Neural cell (in vitro differentiated cells): Measurements from ENCODE around the gene TAS2R38. TPM values are rescaled to one million over a fixed set of nuclear protein-coding genes. Genes with fewer than 3 reads are reported as not detected.

Source experiments
- H2AFZ ChIP-seq: fragments of 200-600, 300-800 bp; sonication (generic), shearing (Covaris generic); 2 replicates; pipeline ENCODE4 v1.6.0; 2014; ENCODE audit warnings: low read depth, mild to moderate bottlenecking, antibody characterized with exemption, low read length, moderate library complexity
- H3F3A ChIP-seq: fragments of 200-600 bp; shearing (Covaris generic); 2 replicates; pipeline ENCODE4 v1.6.1; 2016; ENCODE audit warnings: mild to moderate bottlenecking, moderate library complexity, mixed read lengths, antibody characterized with exemption, low read length; ENCODE audit not compliant: insufficient read depth, poor library complexity, severe bottlenecking
- H3K27ac ChIP-seq: fragments of 200-600, 300-800 bp; sonication (generic), shearing (Covaris generic); 2 replicates; pipeline ENCODE4 v1.5.1; 2014; ENCODE audit warnings: mild to moderate bottlenecking, low read length, moderate library complexity
- H3K27me3 ChIP-seq: fragments of 300-800, 200-600 bp; sonication (generic), shearing (Covaris generic); 2 replicates; pipeline ENCODE4 v1.6.0; 2014; ENCODE audit warnings: mild to moderate bottlenecking, low read depth, low read length, moderate library complexity; ENCODE audit not compliant: insufficient read depth
- H3K36me3 ChIP-seq: fragments of 300-800, 200-600 bp; sonication (generic), shearing (Covaris generic); 2 replicates; pipeline ENCODE4 v1.5.1; 2014; ENCODE audit warnings: mild to moderate bottlenecking, antibody characterized with exemption, low read length, moderate library complexity; ENCODE audit not compliant: insufficient read depth
- H3K4me2 ChIP-seq: fragments of 300-800, 200-600 bp; sonication (generic), shearing (Covaris generic); 2 replicates; pipeline ENCODE4 v1.6.0; 2014; ENCODE audit warnings: mild to moderate bottlenecking, low read length
- H3K4me3 ChIP-seq: fragments of 300-800, 200-600 bp; sonication (generic), shearing (Covaris generic); 2 replicates; pipeline ENCODE4 v1.5.1; 2014; ENCODE audit warnings: mild to moderate bottlenecking, low read length, moderate library complexity
- H3K79me2 ChIP-seq: fragments of 200-600 bp; shearing (Covaris generic); replicated peaks from 2 replicates; pipeline ENCODE4 v1.6.0; 2014; ENCODE audit warnings: mild to moderate bottlenecking, low read length, moderate library complexity; ENCODE audit not compliant: insufficient read depth
- H3K9ac ChIP-seq: fragments of 300-800, 200-600 bp; sonication (generic), shearing (Covaris generic); 2 replicates; pipeline ENCODE4 v1.6.1; 2016; ENCODE audit warnings: mild to moderate bottlenecking, low read length, mixed read lengths
- H3K9me2 ChIP-seq: fragments of 200-600 bp; shearing (Covaris generic); 2 replicates; pipeline ENCODE4 v1.6.1; 2016; ENCODE audit warnings: mild to moderate bottlenecking, low read length, mixed read lengths; ENCODE audit not compliant: insufficient read depth
- H3K9me3 ChIP-seq: fragments of 200-600, 300-800 bp; sonication (generic), shearing (Covaris generic); 2 replicates; pipeline ENCODE4 v1.6.1; 2016; ENCODE audit warnings: mild to moderate bottlenecking, mixed run types, low read length, moderate library complexity, mixed read lengths
- H4K20me1 ChIP-seq: fragments of 200-600 bp; shearing (Covaris generic); 2 replicates; pipeline ENCODE4 v1.6.1; 2016; ENCODE audit warnings: mild to moderate bottlenecking, mixed run types; ENCODE audit not compliant: insufficient read depth
- EZH2 ChIP-seq: fragments of 200-600, 300-800 bp; shearing (Covaris generic), sonication (generic); IDR thresholded peaks from 2 replicates; pipeline ENCODE4 v1.6.1; 2014; ENCODE audit warnings: antibody characterized with exemption, low read length, borderline replicate concordance, mild to moderate bottlenecking; ENCODE audit not compliant: insufficient read depth, poor library complexity, severe bottlenecking
- POLR2AphosphoS5 ChIP-seq: IDR thresholded peaks from 2 replicates; pipeline ENCODE4 v1.6.1; 2012
- RAD21 ChIP-seq: fragments of 450-650 bp; conservative IDR thresholded peaks from 2 replicates; pipeline ENCODE4 v1.6.1; 2014; ENCODE audit warnings: antibody characterized with exemption, mild to moderate bottlenecking, moderate library complexity
- SMC3 ChIP-seq: fragments of 450-650 bp; conservative IDR thresholded peaks from 2 replicates; pipeline ENCODE4 v1.6.1; 2014; ENCODE audit warnings: antibody characterized with exemption, mild to moderate bottlenecking, moderate library complexity; ENCODE audit not compliant: poor library complexity
- TAF1 ChIP-seq: IDR thresholded peaks from 2 replicates; pipeline ENCODE4 v1.6.1; 2012; ENCODE audit warnings: low read depth
- polyA plus RNA-seq: library from polyadenylated mRNA; depleted of rRNA; stranded (reverse); fragments of >200 nt; gene quantifications from 2 replicates; pipeline ENCODE4 v1.2.3, GENCODE V29; 2014

Gene TAS2R38
- polyA plus RNA-seq, 1 donor from 2014 or later = not detected

- Histone ChIP-seq H3K27ac (no peak overlapping the region), H2AFZ (no peak overlapping the region), H3K4me3 (no peak overlapping the region), H3K9ac (no peak overlapping the region), H3K9me2 (no peaks in the 10 kb centered on the region), H3F3A (no peaks in the 10 kb centered on the region), H3K27me3 (no peaks in the 10 kb centered on the region), H3K79me2 (no peaks in the 10 kb centered on the region), H4K20me1 (no peaks in the 10 kb centered on the region), H3K36me3 (no peaks in the 10 kb centered on the region), H3K4me2 (no peak overlapping the region), H3K9me3 (no peaks in the 10 kb centered on the region)
- TF ChIP-seq EZH2 = no peak
- TF ChIP-seq TAF1 = no peak
- TF ChIP-seq RAD21 = no peak
- TF ChIP-seq POLR2AphosphoS5 = no peak
- TF ChIP-seq SMC3 = no peak
Observed at GRCh38 chr7:141928146-141928844, 45.3 kb downstream of the TAS2R38 start.

Other genes with a start within 250 kb of the TAS2R38 start
- gene SSBP1, start 235.4 kb downstream of the TAS2R38 start, polyA plus RNA-seq = 233 and 296 TPM in 2 replicates
- gene TAS2R3, start 209.7 kb downstream of the TAS2R38 start, polyA plus RNA-seq = not detected in 2 replicates
- 2.3 and 2.4 TPM in 2 replicates for gene TAS2R4, start 197.1 kb downstream of the TAS2R38 start, polyA plus RNA-seq
- 5.1 and 9.4 TPM in 2 replicates for gene TAS2R5, start 183.6 kb downstream of the TAS2R38 start, polyA plus RNA-seq
- gene PRSS37, start 132.3 kb downstream of the TAS2R38 start, polyA plus RNA-seq = not detected in 2 replicates
- 0.78 TPM in 1 of 2 replicates, not detected in the other for gene OR9A4, start 57.4 kb downstream of the TAS2R38 start, polyA plus RNA-seq
- not detected in 2 replicates for gene CLEC5A, start 26.8 kb downstream of the TAS2R38 start, polyA plus RNA-seq
- 0.72 and 0.89 TPM in 2 replicates for gene MGAM, start 22.1 kb upstream of the TAS2R38 start, polyA plus RNA-seq
- gene MGAM2, start 137.9 kb upstream of the TAS2R38 start, polyA plus RNA-seq = 0.66 and 0.76 TPM in 2 replicates